Cerebellar cortex (tissue), 1 donor: Measurements from ENCODE around the gene CTCF.
A peak's percentile ranks its signal among the peaks of the same experiment; 100 is the strongest.

Experiments
- DNase-seq: peaks from one replicate; pipeline ENCODE4 v3.0.0-alpha.2; 2015; ENCODE audit warnings: low spot score

Gene CTCF

DNA sequence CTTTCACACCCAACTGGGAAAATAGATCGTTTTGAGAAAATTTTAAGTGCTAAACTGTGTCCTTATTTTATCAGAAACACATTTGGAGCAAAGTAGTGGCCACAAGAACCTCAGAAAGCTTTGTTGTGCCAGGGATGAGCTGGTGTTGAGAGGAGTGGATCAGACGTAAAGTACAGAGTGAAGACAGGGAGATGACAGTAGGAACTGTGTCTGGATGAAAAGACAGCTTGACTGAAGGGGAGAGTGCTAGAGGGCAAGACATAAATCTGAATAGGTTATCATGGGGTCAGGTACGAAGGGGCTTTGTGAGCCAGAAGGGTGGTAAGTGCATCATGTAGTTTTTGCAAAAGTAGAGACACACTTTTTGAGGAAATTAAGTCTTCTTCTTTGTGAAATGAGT, 43.3 kb downstream of the CTCF start:
- DNase-seq = no peak

DNA sequence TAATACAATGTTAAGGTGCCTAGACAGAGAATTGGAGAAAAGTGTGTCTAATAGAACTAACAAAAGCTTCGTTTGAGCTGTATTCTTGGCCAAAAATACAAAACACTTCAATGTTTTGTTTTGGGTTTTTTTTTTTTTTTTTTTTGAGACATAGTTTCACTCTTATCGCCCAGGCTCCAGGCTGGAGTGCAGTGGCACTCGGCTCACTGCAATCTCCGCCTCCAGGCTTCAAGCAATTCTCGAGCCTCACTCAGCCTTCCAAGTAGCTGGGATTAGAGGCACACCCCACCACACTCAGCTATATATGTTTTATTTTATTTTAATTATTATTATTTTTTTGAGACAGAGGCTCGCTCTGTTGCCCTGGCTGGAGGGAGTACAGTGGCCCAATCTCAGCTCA, 44.3 kb downstream of the CTCF start:
- DNase-seq = no peak

DNA sequence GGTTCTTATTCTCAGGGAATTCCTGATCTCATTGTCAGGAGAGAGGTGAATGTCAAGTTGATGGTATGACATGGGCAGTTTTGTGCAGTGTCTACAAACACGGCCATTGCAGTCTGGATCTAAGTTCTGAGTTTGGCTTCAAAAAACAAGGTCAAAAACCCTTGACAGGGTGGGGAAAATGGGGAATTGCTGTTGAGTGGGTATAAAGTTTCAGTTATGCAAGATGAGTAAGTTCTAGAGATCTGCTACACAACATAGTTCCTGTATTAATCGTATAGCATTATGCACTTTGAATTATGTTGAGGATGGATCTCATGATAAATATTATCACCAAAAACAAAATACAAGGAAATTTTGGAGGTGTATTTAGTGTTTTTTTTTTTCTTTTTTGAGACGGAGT, 46.0 kb downstream of the CTCF start:
- no peak for DNase-seq

DNA sequence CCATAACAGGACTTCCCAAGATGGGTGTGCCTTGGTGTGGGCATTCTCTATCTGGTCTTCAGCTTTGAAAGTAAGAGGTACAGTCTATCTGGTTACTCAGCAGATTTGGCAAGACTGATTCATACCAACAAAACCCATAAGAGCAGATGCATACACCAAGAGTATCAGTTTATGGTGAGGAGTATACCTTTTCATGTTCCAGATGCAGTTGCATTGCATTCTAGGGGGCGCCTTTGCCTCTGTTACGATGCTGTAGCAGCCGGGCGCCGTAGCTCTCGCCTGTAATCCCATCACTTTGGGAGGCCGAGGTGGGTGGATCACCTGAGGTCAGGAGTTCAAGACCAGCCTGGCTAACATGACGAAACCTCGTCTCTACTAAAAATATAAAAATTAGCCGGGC, 51.5 kb downstream of the CTCF start:
- DNase-seq = no peak

DNA sequence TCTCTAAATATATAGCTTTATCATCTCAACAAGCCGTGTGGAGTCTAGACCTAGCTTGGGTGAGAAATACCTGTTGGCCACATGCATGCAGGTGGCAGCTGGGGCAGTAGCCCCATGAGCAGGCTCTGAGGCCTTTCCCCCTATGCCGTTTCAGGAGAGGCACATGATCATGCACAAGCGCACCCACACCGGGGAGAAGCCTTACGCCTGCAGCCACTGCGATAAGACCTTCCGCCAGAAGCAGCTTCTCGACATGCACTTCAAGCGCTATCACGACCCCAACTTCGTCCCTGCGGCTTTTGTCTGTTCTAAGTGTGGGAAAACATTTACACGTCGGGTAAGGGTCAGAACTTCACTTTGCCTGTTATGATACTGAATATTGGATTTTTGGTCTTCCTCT, 65.9 kb downstream of the CTCF start:
- DNase-seq = no peak

DNA sequence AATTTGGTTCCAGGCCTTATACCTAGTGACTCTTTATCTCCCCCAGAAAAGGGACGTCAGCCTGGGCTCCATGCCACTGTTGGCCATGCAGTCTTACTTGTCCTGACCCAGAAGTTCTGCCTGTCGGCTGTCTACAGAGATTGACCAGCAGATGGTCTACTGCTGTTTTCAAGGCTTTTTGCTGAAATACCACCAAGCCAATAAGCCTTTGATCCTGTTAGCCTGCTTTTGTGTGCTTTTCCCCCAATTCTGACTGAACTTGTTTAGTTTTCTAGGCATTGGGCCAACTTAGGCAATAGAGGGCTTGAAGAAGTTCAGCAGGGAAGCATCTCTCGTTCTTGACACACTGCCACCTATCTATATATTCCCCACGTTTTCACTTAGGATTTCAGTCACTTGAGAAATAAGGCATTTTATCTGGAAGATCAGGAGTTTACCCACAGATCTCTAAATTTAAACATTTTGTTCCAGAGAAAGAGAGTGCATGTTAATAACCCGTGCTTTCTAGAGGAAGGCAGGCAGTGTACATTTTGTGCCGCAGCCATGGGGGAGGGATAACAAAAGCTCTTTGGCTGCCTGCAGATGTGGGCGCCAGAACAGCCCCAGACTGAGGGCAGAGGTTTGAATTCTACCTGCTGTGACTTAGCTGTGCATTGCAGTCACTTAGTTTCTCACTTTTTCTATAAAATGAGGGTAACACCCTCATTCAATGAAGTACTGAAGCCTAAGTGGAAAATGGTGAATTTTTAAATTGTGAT, 70.3 kb downstream of the CTCF start:
- peak; percentile 43 for DNase-seq

DNA sequence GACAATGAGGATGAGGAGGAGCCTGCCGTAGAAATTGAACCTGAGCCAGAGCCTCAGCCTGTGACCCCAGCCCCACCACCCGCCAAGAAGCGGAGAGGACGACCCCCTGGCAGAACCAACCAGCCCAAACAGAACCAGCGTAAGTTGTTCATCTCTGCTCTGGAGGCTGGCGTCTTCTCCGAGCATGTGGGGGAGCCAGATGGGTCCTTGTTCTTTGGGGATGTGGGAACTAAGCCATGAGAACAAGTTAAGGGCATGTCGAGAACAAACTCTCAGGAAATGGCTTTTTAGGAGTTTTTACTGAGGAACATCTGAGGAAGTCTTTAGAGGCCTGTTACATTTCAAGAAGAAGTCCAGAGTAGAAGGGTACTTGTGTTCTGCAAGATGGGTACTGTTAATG, 74.4 kb downstream of the CTCF start:
- no peak for DNase-seq

DNA sequence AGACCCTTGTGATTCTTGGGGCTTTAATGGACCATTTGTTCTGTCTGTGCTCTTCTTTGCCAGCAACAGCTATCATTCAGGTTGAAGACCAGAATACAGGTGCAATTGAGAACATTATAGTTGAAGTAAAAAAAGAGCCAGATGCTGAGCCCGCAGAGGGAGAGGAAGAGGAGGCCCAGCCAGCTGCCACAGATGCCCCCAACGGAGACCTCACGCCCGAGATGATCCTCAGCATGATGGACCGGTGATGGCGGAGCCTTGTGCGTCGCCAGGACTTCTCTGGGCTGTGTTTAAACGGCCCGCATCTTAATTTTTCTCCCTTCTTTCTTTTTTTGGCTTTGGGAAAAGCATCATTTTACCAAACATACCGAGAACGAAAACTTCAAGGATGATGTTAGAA, 75.3 kb downstream of the CTCF start:
- DNase-seq = no peak

DNA sequence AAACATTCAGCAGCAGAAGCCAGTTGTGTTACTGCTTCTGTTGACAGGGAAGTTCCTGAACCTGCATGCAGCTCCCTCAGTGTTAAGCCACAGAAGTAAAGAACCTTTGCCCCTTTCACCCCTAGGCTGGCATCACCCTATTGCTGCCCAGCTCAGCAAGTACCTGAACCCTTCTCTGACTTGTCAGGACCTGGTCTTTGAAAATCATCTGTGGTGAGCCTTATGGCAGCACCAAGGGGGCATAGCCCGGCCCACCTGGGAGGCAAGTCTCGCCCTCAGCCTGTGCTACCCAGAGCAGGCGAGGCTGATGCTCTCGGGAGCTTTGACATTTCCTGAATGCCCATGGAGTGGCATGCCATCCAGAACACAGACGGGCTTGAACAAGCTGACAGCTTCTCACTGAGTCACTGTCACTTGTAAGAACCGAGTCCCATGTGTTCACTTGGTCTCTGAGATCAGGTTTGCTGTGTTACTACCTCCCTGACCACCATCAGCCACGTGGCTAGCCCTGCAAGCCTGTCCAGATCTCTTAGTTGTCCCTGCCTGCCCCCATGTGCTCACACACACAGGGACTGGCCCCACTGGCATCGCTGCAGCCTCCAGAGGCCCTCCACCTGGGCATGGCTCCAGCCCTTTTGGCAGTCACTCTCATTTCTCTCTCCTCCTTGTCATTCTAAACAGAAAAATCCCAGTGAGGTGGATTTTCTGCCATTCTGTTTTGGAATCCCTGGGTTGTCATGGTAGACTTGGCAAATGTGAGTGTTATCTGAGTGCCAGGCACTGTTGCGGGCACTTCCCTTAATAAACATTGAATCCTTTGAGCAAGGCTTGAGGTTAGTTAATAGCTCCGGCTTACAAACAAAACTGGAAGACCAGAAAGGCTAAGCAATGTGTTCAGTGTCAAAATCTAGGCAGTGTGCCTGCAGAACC, 79.7 kb downstream of the CTCF start:
- peak; percentile 93 for DNase-seq

DNA sequence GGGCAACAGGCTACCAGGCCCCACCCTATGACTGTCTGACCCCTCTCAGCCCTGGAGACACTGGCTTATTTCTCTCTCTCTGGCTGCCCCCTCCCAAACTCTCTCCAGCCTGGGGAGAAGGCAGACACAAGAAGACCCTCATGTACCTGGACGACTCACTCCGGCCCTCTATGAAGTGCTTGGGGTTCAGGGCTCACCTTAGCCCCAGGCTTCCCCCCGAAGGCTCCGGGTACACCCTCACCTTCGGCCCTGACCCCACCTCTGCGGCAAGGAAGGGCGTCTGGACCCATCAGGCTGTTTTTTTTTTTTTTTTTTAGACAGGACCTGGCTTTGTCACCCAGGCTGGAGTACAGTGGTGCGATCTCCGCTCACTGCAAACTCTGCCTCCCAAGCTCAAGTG, 81.7 kb downstream of the CTCF start:
- no peak for DNase-seq

DNA sequence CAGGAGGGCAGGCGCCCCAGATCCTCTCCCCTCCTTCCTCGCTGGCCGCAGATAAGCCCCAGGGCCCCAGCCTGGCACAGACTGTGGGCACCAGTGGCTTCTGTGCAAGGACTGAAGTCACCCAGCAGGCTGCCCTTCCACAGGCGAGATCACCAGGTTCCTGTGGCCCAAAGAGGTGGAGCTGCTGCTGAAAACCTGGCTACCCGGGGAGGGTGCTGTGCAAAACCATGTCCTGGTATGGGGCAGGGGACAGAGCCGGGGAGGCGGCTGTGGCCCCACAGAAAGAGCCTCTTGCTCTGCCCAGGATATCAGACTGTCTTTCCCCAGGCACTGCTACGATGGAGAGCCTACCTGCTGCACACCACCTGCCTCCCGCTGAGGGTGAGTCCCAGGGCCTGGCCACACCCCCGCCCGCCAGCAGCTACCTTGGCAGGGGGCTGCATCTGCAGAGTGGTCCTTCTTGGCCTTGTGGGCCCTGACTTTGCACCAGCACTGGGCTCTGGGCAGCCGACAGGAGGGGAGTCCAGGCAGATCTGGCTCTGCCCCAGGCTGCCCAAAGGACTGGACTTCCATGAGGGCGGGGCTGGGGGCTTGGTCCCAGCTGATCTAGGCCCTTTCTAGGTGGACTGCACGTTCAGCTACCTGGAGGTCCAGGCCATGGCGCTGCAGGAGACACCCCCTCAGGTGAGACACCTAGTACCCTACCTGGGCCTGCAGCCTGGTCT, 83.2 kb downstream of the CTCF start:
- DNase-seq = no peak

DNA sequence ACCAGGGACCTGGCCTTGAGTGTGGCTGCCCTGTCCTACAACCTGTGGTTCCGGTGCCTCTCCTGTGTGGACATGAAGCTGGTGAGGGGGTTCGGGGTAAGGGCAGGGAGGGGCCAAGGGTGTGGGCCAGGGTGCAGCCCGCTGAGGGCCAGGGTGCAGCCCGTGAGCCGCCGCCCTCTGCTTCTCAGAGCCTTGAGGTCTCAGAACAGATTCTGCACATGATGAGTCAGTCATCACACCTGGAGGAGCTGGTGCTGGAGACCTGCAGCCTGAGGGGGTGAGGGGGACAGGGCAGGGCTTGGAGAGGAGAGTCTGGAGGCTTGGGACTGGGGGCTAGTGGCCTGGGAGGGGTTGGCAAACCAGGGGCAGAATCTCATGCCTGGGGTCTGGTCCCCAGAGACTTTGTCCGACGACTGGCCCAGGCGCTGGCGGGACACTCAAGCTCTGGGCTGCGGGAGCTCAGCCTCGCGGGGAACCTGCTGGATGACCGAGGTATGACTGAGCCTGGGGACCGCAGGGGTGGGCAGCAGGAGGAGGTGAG, 84.9 kb downstream of the CTCF start:
- no peak for DNase-seq

DNA sequence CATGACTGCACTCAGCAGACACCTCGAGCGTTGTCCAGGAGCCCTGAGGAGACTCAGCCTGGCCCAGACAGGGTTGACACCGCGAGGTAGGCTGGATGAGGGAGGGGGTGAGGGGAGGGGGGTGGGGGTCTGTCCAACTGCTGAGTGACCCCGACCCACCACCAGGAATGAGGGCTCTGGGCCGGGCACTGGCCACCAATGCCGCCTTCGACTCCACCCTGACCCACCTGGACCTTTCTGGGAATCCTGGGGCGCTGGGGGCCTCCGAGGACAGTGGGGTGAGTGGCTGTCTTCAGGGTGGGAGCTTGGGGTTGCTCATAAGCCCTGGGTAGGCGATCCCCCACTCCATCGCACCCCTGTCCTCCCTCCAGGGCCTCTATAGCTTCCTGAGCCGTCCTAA, 85.4 kb downstream of the CTCF start:
- no peak for DNase-seq

DNA sequence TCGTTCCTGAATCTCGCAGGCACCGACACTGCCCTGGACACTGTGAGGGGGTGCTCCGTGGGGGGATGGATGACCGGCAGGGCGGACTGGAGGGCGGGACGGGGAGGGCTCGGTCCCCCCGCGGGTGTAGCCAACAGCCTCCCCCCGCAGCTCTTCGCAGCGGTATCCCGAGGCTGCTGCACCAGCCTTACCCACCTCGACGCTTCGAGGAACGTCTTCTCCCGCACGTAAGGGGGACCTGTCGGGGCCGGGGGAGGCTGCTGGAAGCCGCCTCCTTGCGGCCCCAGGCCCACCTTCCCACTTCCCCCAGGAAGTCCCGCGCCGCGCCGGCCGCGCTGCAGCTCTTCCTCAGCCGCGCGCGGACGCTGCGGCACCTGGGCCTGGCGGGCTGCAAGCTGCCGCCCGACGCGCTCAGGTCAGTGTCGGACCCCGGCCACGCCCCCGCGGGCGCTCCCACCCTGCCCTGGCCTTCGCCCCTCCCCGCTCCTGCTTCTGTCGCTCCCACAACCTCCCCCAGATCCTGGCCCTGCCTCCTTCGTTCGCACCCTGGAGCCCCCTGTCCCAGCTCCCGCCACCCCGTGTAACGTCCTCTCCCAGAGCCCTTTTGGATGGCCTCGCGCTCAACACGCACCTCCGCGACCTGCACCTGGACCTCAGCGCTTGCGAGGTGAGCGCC, 85.9 kb downstream of the CTCF start:
- DNase-seq = no peak

DNA sequence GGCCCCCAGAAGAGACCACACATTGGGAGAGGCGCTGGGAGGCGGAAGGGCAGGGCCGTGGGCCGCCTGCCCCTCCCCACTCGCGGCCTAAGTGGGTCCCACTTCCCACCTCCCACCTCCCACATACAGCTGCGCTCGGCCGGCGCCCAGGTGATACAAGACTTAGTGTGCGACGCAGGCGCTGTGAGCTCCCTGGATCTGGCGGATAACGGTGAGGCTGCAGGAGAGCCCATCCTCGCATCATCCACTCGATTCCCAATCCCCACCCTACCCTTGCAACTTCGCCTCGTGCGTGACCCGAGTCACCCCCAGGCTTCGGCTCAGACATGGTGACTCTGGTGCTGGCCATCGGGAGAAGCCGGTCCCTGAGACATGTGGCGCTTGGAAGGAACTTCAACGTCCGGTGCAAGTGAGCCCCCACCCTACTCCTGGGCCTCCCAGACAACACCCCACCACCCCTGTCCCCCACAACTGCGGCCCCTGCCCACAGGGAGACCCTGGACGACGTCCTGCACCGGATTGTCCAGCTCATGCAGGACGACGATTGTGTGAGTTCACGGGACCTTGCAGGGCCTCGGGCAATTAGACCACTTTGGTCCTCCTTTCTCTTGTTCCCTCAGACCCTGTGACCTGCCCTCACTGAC, 86.6 kb downstream of the CTCF start:
- no peak for DNase-seq

DNA sequence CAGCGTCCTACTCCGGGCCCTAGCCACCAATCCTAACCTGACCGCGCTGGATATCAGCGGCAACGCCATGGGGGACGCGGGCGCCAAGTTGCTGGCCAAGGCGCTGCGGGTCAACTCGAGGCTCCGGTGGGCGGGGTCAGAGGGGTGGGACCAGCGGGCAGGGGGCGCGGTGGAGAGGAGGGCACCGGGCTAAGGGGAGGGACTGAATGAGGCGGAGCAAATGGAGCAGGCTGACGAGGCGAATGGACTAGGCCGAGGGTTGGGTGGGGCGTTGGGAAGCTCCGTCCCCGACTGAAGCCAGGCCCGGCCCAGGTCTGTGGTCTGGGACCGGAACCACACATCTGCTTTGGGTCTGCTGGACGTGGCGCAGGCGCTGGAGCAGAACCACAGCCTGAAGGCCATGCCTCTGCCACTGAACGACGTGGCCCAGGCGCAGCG, 87.2 kb downstream of the CTCF start:
- no peak for DNase-seq

DNA sequence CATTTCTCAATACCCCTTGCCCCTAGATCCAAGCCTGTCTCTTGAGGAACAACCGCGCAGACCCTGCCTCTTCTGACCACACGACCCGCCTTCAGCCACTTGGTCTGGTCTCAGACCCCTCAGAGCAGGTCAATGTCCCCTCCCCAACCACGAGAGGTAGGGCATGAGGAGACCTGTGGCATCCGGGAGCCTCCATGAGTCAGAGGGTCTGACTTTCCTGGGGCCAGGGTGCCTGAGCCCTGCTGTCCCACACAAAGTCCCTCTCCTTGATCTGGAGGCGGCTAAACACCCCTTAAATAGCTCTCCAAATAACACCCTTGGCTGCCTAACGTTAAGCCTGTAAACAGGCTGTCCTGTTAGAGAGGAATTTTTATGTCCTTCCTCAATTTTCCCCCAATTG, 87.7 kb downstream of the CTCF start:
- DNase-seq = no peak

DNA sequence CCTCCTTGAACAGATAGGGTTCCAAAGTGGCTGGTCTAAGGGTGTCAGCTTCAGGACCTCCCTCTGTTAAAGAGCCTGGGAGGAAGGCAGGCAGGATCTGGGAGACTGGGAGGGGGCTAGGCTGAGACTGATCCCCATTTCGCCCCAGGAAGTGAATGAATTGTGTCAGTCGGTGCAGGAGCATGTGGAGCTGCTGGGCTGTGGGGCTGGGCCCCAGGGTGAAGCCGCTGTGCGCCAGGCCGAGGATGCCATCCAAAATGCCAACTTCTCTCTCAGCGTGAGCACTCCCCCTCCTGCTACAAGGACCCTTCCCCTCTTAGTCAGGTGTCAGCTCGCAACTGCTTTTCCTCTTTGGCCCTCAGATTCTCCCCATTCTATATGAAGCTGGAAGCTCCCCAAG, 88.7 kb downstream of the CTCF start:
- DNase-seq = no peak

DNA sequence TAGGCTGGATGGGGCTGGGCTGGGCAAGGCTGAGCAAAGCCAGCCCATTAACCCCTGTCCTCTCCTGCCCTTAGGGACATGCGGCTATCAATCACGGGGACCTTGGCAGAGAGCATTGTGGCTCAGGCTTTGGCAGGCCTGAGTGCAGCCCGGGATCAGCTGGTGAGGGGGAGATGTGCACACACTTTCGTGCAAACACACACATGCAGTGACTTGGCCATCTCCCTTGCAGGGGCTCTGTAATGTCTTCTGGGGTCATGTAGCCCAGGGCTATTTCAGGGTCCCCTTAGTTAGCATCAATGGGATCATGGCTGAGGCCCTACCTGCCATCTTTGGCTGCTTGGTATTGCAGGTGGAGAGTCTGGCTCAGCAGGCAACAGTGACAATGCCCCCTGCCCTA, 89.5 kb downstream of the CTCF start:
- DNase-seq = no peak

DNA sequence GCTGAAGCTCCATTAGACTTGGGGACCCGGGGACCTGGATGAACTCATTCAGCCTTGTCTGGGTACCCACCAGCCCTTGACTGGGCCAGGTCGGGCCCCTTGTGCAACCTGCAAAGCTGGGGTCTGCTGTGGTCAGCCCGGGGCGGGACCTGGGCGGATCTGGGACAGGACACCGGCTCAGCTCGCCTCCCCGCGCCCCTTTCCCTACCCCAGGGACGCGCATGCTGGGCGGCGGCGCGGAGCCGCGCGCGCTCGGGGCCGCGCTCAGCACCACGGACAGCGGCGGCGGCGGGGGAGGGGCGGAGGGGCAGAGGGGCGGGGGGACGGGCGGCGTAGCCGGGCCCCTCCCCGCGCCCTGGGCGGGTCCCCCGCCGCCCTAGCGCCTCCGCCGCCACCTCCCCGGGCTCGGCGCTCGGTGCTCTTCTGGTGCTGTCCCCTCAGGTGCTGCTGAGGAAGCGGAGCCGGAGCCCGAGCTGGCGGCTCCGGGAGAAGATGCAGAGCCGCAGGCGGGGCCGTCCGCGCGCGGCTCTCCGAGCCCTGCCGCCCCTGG, 90.3 kb downstream of the CTCF start:
- no peak for DNase-seq
